GM10266 (cell line): Measurements from ENCODE around the gene FRMPD4.

ENCODE experiments used
- DNase-seq: peaks from one replicate; pipeline ENCODE4 v3.0.0; 2012; ENCODE audit errors: extremely low spot score
- CTCF ChIP-seq: IDR thresholded peaks from 2 replicates; pipeline ENCODE4 v1.5.1; 2012; ENCODE audit warnings: mild to moderate bottlenecking, low read depth; ENCODE audit not compliant: control insufficient read depth, insufficient read depth; ENCODE audit errors: missing control alignments

Gene FRMPD4

GRCh38 chrX:12661464-12661863 is 523.2 kb downstream of the FRMPD4 start:
- no peak for TF ChIP-seq CTCF
- DNase-seq: no peak

- no peak for TF ChIP-seq CTCF
- no peak for DNase-seq
Measured at GRCh38 chrX:12672367-12673106, 534.3 kb downstream of the FRMPD4 start.

DNA sequence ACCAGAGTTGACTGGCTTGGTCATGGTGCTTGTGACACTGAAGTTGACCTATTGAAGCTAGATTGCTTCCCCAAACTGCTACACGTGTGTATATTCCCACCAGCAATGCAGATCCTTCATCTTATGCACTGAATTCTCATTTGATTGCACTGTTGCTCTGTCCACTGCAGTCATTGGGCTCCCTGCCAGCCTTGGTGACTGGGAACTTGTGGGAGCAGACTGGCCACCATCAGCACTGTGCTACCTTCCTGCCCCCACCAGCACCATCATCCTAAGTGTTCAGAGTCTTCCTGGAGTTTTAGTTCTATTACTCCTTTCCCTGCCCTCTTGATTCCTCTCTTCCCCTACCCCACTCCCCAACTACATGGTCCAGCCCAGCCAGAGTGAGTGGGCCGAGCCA is 535.2 kb downstream of the FRMPD4 start:
- TF ChIP-seq CTCF: no peak
- DNase-seq: no peak

DNA sequence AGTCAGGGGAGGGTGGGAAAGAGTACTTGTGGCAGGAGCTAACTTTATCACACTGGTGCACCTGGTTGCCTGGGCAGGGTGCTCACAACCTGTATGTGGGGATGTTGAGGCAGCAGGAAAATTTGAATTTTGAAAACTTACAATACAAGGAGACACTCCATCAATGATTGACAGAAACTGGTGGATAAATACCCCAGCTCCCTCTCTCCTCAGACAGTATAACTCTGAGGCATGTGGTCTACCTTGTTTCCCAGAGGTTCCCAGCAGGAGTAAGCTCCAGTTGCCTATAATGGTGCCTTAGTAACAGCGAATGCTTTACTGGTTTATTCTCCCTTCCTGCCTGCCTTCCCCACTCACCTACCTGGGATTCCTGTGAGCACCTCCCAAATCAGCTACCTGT is 541.2 kb downstream of the FRMPD4 start:
- no peak for DNase-seq
- TF ChIP-seq CTCF: no peak

DNA sequence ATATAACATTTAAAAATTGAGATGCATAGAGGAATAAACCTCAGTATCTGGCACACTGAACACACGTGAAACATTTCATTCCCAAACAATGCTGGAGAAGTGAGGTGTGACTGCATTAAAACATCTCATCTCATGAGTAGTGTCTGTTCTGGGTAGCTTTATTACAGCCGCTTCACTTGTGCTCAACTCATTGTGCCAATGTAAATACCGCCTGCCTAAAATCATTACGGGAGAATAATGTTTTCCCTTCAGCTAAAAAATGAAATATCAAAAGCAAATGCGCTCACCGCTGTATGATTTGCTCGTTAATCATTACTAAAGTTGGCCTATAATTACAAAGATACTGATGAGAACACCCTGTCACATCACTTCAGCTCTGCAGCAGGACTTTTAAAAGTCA is 542.8 kb downstream of the FRMPD4 start:
- TF ChIP-seq CTCF: no peak
- DNase-seq: no peak

DNA sequence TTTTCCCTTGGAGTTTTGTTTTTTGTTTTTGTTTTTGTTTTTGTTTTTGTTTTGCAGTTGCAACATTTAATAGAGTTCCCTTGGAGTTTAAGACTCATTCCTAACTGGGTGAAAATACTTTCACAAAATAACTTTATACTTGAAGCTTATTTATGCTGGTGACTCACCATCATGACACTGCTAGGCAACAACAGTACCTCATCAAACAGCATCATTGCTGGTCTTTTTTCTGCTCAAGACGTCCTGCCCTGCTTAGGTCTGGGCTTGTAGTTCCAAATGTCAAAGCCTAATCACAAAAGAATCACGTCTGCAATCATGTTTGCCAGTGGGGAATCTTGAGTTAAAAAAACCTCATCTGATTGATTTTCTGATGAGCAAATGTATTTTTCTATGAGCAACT is 547.3 kb downstream of the FRMPD4 start:
- no peak for TF ChIP-seq CTCF
- DNase-seq: no peak

DNA sequence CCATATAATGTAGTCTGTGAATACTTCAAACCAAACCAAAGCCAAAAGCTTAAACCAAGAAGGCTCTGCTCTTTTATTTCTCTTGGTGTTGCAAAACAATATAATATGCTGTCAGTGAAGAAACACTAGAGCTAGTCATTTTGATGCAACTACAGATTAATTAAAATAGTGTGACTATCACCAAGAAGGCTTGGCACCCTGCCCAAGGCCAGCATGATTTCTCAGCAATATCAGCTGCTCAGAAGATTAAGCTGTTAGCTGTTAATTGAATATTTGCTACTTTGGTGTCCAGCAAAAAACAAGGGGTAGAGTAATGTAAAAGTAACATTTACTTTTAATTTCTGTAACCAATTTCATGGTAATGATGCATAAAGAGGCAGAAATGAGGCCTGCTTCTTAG is 548.1 kb downstream of the FRMPD4 start:
- no peak for DNase-seq
- TF ChIP-seq CTCF: no peak
